Sciatic nerve (tissue), 2 donors: ENCODE data around the gene MED12L. TPM values are rescaled to one million over a fixed set of nuclear protein-coding genes. Genes with fewer than 3 reads are reported as not detected.

ENCODE experiments used
- ATAC-seq: fragments of 200-7000 bp; cut with Tn5 transposase; one replicate; pipeline ENCODE4 v1.9.1; 2020; ENCODE audit warnings: mild to moderate bottlenecking, moderate library complexity
- DNase-seq: peaks from one replicate; pipeline ENCODE4 v3.0.0-alpha.2; 2020; ENCODE audit warnings: low spot score
- intact Hi-C: fragments of 100-400 bp; cut with DNase I; formaldehyde crosslinking; loops from one replicate; pipeline ENCODE4 v1.14.2; 2022
- total RNA-seq: library from RNA; stranded (reverse); fragmentation: NEBNext Ultra II Directional; extraction: Animal tissue kit (Norgen Biotek cat#: 25700); gene quantifications from one replicate; pipeline ENCODE4 v1.2.1, GENCODE V29; 2021
- donor health status: DM: no; HTN: no; CAD: no.
- donor health status: DM: no; HTN: no; CAD: no.

The MED12L gene
- total RNA-seq, 1 donor from 2014 or later, result 4.8 TPM

DNA sequence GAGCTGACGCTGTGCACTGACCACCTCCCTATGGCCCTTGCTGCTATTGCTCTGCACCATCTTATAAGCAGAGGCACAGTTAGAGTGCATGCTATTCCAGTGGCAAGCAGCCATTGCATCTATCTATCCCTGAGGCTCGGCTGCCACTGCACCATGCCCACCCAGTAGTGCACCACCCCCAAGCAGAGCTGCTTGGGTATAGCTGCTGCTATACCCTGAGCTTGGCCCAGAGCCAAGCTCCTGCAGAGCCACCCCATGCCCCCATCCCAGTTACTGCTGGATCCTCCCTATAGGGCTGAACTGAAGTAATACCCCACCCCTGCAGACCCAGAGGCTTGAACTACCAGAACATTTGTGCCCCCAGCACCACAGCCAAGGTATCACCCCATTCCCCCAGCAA, 395.0 kb downstream of the MED12L start:
- ATAC-seq, result no peak
- DNase-seq, result no peak
- intact Hi-C loops, result no loop called here

GRCh38 chr3:151483488-151483887, 398.0 kb downstream of the MED12L start:
- intact Hi-C loops, result no loop called here
- DNase-seq (no peak), ATAC-seq (no peak)

DNA sequence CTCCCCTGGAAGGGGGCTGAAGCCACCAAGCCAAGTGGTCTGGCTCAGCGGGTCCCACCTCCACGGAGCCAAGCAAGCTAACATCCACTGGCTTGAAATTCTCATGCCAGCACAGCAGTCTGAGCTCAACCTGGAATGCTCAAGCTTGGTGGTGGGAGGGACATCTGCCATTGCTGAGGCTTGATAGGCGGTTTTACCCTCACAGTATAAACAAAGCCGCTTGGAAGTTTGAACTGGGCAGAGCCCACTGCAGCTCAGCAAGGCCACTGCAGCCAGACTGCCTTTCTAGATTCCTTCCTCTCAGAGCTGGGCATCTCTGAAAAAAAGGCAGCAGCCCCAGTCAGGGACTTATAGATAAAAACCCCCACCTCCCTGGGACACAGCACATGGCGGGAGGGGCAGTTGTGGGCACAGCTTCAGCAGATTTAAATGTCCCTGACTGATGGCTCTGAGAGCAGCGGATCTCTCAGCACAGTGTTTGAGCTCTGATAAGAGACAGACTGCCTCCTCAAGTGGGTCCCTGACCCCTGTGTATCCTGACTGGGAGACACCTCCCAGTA, 398.6 kb downstream of the MED12L start:
- no peak for ATAC-seq
- DNase-seq, result no peak
- intact Hi-C loops, result no loop called here

Other genes starting within 250 kb of the MED12L start
- gene MINDY4B, start 180.2 kb upstream of the MED12L start, total RNA-seq, result not detected
- gene CLRN1, start 112.9 kb upstream of the MED12L start, total RNA-seq, result not detected
- 1.6 TPM for gene GPR171, start 117.6 kb downstream of the MED12L start, total RNA-seq
- 8.9 TPM for gene P2RY14, start 192.9 kb downstream of the MED12L start, total RNA-seq
- not detected for gene GPR87, start 231.2 kb downstream of the MED12L start, total RNA-seq
- gene P2RY13, start 243.9 kb downstream of the MED12L start, total RNA-seq, result 3.7 TPM